Occipital lobe (tissue), 2 donors: ENCODE data around the gene ADCY4. TPM values are rescaled to one million over a fixed set of nuclear protein-coding genes. Genes with fewer than 3 reads are reported as not detected.
"Not testable (repeated sequence)": the region's sequence is repeated elsewhere in the genome, so short reads cannot be mapped to it uniquely, and the experiment has no call there.

Source experiments
- DNase-seq: peaks from one replicate; lab custom pipeline; 2025; lab: John Stamatoyannopoulos, UW
- total RNA-seq: library from RNA; depleted of rRNA; stranded (reverse); fragments of >200 nt; gene quantifications from one replicate; pipeline ENCODE4 v1.2.3, GENCODE V29; 2014

Gene ADCY4
- total RNA-seq = 1.4 TPM

GRCh38 chr14:24334431-24335291, at the start of gene ADCY4:
Gene ADCY4 (minus strand): TSS chr14:24335071. CDS start chr14:24334652, 419 bp downstream.
- no peak for DNase-seq

GRCh38 chr14:24384169-24384568, 49.3 kb upstream of the ADCY4 start:
- no peak for DNase-seq

- no peak for DNase-seq
Observed at GRCh38 chr14:24382064-24382371, 47.1 kb upstream of the ADCY4 start.

GRCh38 chr14:24381363-24382063, 46.6 kb upstream of the ADCY4 start:
- DNase-seq = no peak

- DNase-seq = no peak
Observed at GRCh38 chr14:24379907-24380730, 45.2 kb upstream of the ADCY4 start.

GRCh38 chr14:24378981-24379906, 44.4 kb upstream of the ADCY4 start:
- no peak for DNase-seq

GRCh38 chr14:24378327-24378726, 43.5 kb upstream of the ADCY4 start:
- no peak for DNase-seq

GRCh38 chr14:24377657-24378056, 42.8 kb upstream of the ADCY4 start:
- no peak for DNase-seq

- DNase-seq = no peak
Observed at GRCh38 chr14:24377126-24377525, 42.3 kb upstream of the ADCY4 start.

GRCh38 chr14:24376448-24377070, 41.7 kb upstream of the ADCY4 start:
- no peak for DNase-seq

- DNase-seq = no peak
Observed at GRCh38 chr14:24372701-24373416, 38.0 kb upstream of the ADCY4 start.

GRCh38 chr14:24371605-24372004, 36.7 kb upstream of the ADCY4 start:
- not testable (repeated sequence) for DNase-seq

GRCh38 chr14:24370748-24371147, 35.9 kb upstream of the ADCY4 start:
- DNase-seq = no peak

GRCh38 chr14:24369907-24370687, 35.2 kb upstream of the ADCY4 start:
- DNase-seq = no peak

GRCh38 chr14:24369463-24369862, 34.6 kb upstream of the ADCY4 start:
- no peak for DNase-seq

GRCh38 chr14:24368562-24369252, 33.8 kb upstream of the ADCY4 start:
- DNase-seq = no peak

- no peak for DNase-seq
Observed at GRCh38 chr14:24368212-24368561, 33.3 kb upstream of the ADCY4 start.

GRCh38 chr14:24367514-24368211, 32.8 kb upstream of the ADCY4 start, which contains the start of gene NFATC4:
Gene NFATC4 (plus strand): TSS chr14:24368184. CDS start chr14:24368341, 157 bp downstream.
- no peak for DNase-seq
